PC-9 (cell line): ENCODE results near the gene USF1. TPM values are rescaled to one million over a fixed set of nuclear protein-coding genes. Genes with fewer than 3 reads are reported as not detected.

Source experiments
- BruUV-seq: library from RNA; stranded (reverse); fragments of 400-500 nt; replicated peaks from 2 replicates; lab custom pipeline; 2021; lab: Mats Ljungman, UMichigan
- CTCF ChIA-PET: fragments of 300-600 bp; sonication (Branson Sonifier 250); formaldehyde crosslinking; loops from one replicate; lab custom pipeline; 2022; ENCODE audit warnings: antibody characterized with exemption; lab: Charles Lee
- POLR2A ChIA-PET: fragments of 300-600 bp; sonication (Branson Sonifier 250); formaldehyde crosslinking; loops from one replicate; lab custom pipeline; 2022; ENCODE audit warnings: antibody characterized with exemption; ENCODE audit not compliant: unreplicated experiment; lab: Charles Lee
- DNase-seq, 2 experiments: peaks; one replicate each; pipeline versions ENCODE4 v3.0.0 to v3.0.0-alpha.2; 2015 to 2022; ENCODE audit warnings: mixed read lengths in 1 of 2
- H2AFZ ChIP-seq: fragments of 200-600 bp; sonication (generic); 2 replicates; pipeline ENCODE4 v1.8.1; 2017; ENCODE audit warnings: antibody characterized with exemption
- H3F3A ChIP-seq: fragments of 200-600 bp; sonication (generic); 2 replicates; pipeline ENCODE4 v1.8.1; 2017; ENCODE audit warnings: antibody characterized with exemption, mild to moderate bottlenecking, low read depth; ENCODE audit not compliant: insufficient read depth
- H3K27ac ChIP-seq: fragments of 200-600 bp; sonication (generic); 2 replicates; pipeline ENCODE4 v1.6.1; 2016; ENCODE audit warnings: mixed run types
- H3K27me3 ChIP-seq: fragments of 200-600 bp; sonication (generic); 2 replicates; pipeline ENCODE4 v1.6.1; 2016; ENCODE audit warnings: low read depth, mixed run types; ENCODE audit not compliant: insufficient read depth
- H3K36me3 ChIP-seq: fragments of 200-600 bp; sonication (generic); 2 replicates; pipeline ENCODE4 v1.6.1; 2016; ENCODE audit warnings: low read depth, mixed run types
- H3K4me1 ChIP-seq: fragments of 200-600 bp; sonication (generic); replicated peaks from 2 replicates; pipeline ENCODE4 v1.6.1; 2016; ENCODE audit warnings: mixed run types; ENCODE audit not compliant: insufficient read depth
- H3K4me2 ChIP-seq: fragments of 200-600 bp; sonication (generic); 2 replicates; pipeline ENCODE4 v1.6.1; 2017; ENCODE audit warnings: mixed run types
- H3K4me3 ChIP-seq: fragments of 200-600 bp; sonication (generic); 2 replicates; pipeline ENCODE4 v1.6.1; 2016; ENCODE audit warnings: mixed run types
- H3K79me2 ChIP-seq: fragments of 200-600 bp; sonication (generic); 2 replicates; pipeline ENCODE4 v1.6.1; 2017; ENCODE audit warnings: low read depth, mixed run types
- H3K9me2 ChIP-seq: fragments of 200-600 bp; sonication (generic); 2 replicates; pipeline ENCODE4 v1.8.1; 2017; ENCODE audit warnings: mild to moderate bottlenecking; ENCODE audit not compliant: insufficient read depth
- H3K9me3 ChIP-seq: fragments of 200-600 bp; sonication (generic); 2 replicates; pipeline ENCODE4 v1.8.1; 2016; ENCODE audit warnings: low read depth; ENCODE audit not compliant: insufficient read depth
- H4K20me1 ChIP-seq: fragments of 200-600 bp; sonication (generic); 2 replicates; pipeline ENCODE4 v1.8.1; 2017; ENCODE audit not compliant: insufficient read depth
- EZH2 ChIP-seq: fragments of 200-600 bp; sonication (generic); IDR thresholded peaks from 2 replicates; pipeline ENCODE4 v1.8.0; 2017; ENCODE audit warnings: antibody characterized with exemption, low read depth
- intact Hi-C: fragments of 100-400 bp; cut with micrococcal nuclease; formaldehyde crosslinking; loops from one replicate; pipeline ENCODE4 v1.10.0; 2022; ENCODE audit not compliant: unreplicated experiment
- total RNA-seq: library from RNA; stranded (reverse); gene quantifications from 2 replicates; pipeline ENCODE4 v1.2.3, GENCODE V29; 2021
- TF ChIP-seq, protein P1 (sequence below): fragments of 200-600 bp; sonication (generic); conservative IDR thresholded peaks from 2 replicates; pipeline ENCODE4 v1.6.1; 2017; ENCODE audit warnings: mixed run types, antibody characterized with exemption, mild to moderate bottlenecking, moderate library complexity

The USF1 gene
- total RNA-seq, 1 experiment from 2014 or later: 43.2 TPM

DNA sequence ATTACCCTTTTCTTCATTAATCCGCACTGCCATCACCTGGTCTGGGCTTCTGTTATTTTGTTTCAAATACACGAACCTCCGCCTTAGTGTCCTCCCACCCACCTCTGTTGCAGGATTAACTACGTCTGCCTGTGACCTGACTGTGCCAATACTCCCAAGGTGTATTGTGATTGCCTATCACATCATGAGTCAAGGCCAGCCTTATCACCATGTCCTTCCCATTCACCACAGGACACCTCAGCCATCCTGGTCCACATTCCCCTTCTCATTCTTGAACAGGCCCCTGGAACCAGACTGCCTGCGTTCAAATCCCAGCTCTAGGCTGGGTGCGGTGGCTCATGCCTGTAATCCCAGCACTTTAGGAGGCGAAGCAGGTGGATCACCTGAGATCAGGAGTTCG, 39.2 kb downstream of the USF1 start:
- intact Hi-C loops: no loop called here
- no peak overlapping the region for H3K4me2 ChIP-seq
- DNase-seq: no peak
- H3F3A ChIP-seq: peaks cover 23% of the 10 kb centered on the region; the same call in 1 of the 2 replicates
- H3K79me2 ChIP-seq: peaks cover 81% of the 10 kb centered on the region
- no TSS peak for BruUV-seq
- H3K36me3 ChIP-seq: peaks cover 25% of the 10 kb centered on the region
- TF ChIP-seq EZH2: no peak
- TF ChIP-seq, protein P1, sequence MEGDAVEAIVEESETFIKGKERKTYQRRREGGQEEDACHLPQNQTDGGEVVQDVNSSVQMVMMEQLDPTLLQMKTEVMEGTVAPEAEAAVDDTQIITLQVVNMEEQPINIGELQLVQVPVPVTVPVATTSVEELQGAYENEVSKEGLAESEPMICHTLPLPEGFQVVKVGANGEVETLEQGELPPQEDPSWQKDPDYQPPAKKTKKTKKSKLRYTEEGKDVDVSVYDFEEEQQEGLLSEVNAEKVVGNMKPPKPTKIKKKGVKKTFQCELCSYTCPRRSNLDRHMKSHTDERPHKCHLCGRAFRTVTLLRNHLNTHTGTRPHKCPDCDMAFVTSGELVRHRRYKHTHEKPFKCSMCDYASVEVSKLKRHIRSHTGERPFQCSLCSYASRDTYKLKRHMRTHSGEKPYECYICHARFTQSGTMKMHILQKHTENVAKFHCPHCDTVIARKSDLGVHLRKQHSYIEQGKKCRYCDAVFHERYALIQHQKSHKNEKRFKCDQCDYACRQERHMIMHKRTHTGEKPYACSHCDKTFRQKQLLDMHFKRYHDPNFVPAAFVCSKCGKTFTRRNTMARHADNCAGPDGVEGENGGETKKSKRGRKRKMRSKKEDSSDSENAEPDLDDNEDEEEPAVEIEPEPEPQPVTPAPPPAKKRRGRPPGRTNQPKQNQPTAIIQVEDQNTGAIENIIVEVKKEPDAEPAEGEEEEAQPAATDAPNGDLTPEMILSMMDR: no peak
- H3K27ac ChIP-seq: no peak overlapping the region
- no peaks in the 10 kb centered on the region for H3K9me3 ChIP-seq
- POLR2A ChIA-PET: no interaction called here
- no peak overlapping the region for H3K4me3 ChIP-seq
- H2AFZ ChIP-seq: no peak overlapping the region
- peaks cover 38% of the 10 kb centered on the region for H4K20me1 ChIP-seq
- CTCF ChIA-PET: no interaction called here
- H3K27me3 ChIP-seq: no peaks in the 10 kb centered on the region
- peaks cover 20% of the 10 kb centered on the region for H3K4me1 ChIP-seq
- H3K9me2 ChIP-seq: no peaks in the 10 kb centered on the region

DNA sequence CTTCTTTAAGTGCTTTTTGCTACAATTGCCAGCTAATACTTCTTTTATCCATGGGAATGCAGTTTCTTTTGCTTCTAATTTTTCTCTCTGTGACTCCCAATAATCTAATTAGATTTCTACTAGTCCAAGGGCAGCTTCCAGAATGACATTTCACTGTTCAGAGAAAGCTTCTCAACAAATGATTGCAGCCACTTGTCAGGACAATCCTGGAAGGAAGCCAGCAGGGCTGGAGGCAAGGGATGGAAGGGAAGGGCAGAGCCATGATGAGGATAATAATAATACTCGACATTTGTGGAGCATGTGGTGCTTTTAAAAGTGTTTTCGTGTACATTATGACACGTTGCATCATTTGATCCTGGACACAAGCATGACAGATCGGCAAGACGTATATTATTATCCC, 44.3 kb downstream of the USF1 start:
- no peaks in the 10 kb centered on the region for H3K9me2 ChIP-seq
- DNase-seq: no peak
- POLR2A ChIA-PET: interaction anchor here (0.7 kb wide), 1 partner anchor 320 kb away, joined by 5 read pairs; no protein-coding TSS in a partner anchor
- H3K36me3 ChIP-seq: peaks cover 39% of the 10 kb centered on the region
- H3K4me2 ChIP-seq: no peak overlapping the region
- no peak overlapping the region for H3K27ac ChIP-seq
- H4K20me1 ChIP-seq: peaks cover 15% of the 10 kb centered on the region; the same call in 1 of the 2 replicates
- intact Hi-C loops: no loop called here
- peaks cover 31% of the 10 kb centered on the region for H3K79me2 ChIP-seq
- no peak for TF ChIP-seq EZH2
- TF ChIP-seq, protein P1: no peak
- no peak overlapping the region for H3K4me3 ChIP-seq
- no peak overlapping the region for H2AFZ ChIP-seq
- no peaks in the 10 kb centered on the region for H3K27me3 ChIP-seq
- H3K4me1 ChIP-seq: peaks cover 19% of the 10 kb centered on the region
- no peaks in the 10 kb centered on the region for H3K9me3 ChIP-seq
- H3F3A ChIP-seq: peaks cover 23% of the 10 kb centered on the region
- BruUV-seq: no TSS peak
- CTCF ChIA-PET: no interaction called here

DNA sequence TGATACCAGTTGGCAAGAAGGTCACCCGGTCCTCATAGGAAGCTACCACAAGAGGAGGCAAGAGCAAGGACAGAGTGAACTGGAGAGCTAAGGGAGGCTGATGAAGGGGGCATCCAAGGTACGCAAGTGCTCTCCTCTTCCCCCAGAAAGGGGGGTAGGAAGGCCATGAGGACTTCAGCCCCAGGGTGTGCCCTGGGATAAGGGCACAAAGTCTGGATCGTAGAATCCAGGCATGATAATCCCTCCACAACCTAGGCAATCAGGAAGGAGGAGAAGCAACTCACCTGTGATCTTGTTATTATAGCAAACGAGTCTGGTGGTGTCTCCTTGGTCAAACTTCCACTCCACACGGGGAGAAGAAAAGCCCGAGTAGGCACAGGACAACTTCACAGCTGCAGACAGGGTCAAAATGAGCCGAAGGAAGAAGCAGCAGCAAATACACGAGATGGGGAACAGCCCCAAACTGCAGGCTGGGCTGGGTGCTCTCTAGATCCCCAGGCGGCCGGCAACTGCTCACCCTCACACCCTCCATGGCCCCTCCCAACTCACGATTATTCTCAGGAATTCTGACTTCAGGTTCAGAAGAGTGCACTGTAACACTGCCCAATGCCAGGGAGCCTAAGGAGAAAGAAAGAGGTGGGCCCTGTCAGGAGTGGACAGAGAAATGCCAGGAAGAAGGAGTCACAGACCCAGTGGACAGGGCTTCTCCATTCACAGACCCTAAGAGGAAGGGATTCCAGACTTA, 44.9 kb downstream of the USF1 start:
- peaks cover 27% of the 10 kb centered on the region for H3F3A ChIP-seq
- peaks cover 9% of the 10 kb centered on the region; the same call in 1 of the 2 replicates for H4K20me1 ChIP-seq
- H3K4me1 ChIP-seq: peaks cover 25% of the 10 kb centered on the region
- H3K27me3 ChIP-seq: no peaks in the 10 kb centered on the region
- no peak overlapping the region for H3K27ac ChIP-seq
- no peak overlapping the region for H3K4me2 ChIP-seq
- no TSS peak for BruUV-seq
- no peak overlapping the region for H2AFZ ChIP-seq
- peaks cover 25% of the 10 kb centered on the region for H3K79me2 ChIP-seq
- H3K9me3 ChIP-seq: no peaks in the 10 kb centered on the region
- no peak overlapping the region for H3K4me3 ChIP-seq
- no peak for DNase-seq
- POLR2A ChIA-PET: no interaction called here
- H3K9me2 ChIP-seq: no peaks in the 10 kb centered on the region
- intact Hi-C loops: no loop called here
- no peak for TF ChIP-seq EZH2
- TF ChIP-seq, protein P1: no peak
- H3K36me3 ChIP-seq: peaks cover 35% of the 10 kb centered on the region
- CTCF ChIA-PET: interaction anchor here (0.6 kb wide), 1 partner anchor 1689 kb away, joined by 7 read pairs; no protein-coding TSS in a partner anchor
